NCI-H2196 treated with DMSO at 0.1 percent for 48 hours (cell line): Measurements from ENCODE around the gene SNX3.

Source experiments
- DNase-seq: peaks from one replicate; lab custom pipeline; 2025; ENCODE audit not compliant: unreplicated experiment; lab: John Stamatoyannopoulos, UW

Gene SNX3

GRCh38 chr6:108209738-108210137 lies 51.1 kb downstream of the SNX3 start:
- DNase-seq, result no peak

GRCh38 chr6:108207013-108207412 lies 53.8 kb downstream of the SNX3 start:
- DNase-seq, result no peak

- no peak for DNase-seq
These were observed 57.4 kb downstream of the SNX3 start for GRCh38 chr6:108203189-108204112.

GRCh38 chr6:108200631-108201030 lies 60.2 kb downstream of the SNX3 start:
- no peak for DNase-seq

- no peak for DNase-seq
These were observed 60.7 kb downstream of the SNX3 start for GRCh38 chr6:108200186-108200585.

- DNase-seq, result no peak
These were observed 61.9 kb downstream of the SNX3 start for GRCh38 chr6:108198761-108199498.

GRCh38 chr6:108195209-108195608 lies 65.6 kb downstream of the SNX3 start:
- no peak for DNase-seq

GRCh38 chr6:108194503-108194902 lies 66.3 kb downstream of the SNX3 start:
- DNase-seq, result no peak

- no peak for DNase-seq
These were observed 67.0 kb downstream of the SNX3 start for GRCh38 chr6:108193835-108194234.

- no peak for DNase-seq
These were observed 67.7 kb downstream of the SNX3 start for GRCh38 chr6:108193131-108193530.

GRCh38 chr6:108187519-108187918 lies 73.3 kb downstream of the SNX3 start:
- DNase-seq, result no peak

GRCh38 chr6:108186226-108186625 lies 74.6 kb downstream of the SNX3 start:
- no peak for DNase-seq

GRCh38 chr6:108180776-108181175 lies 80.1 kb downstream of the SNX3 start:
- no peak for DNase-seq

- DNase-seq, result no peak
These were observed 80.6 kb downstream of the SNX3 start for GRCh38 chr6:108180266-108180665.

GRCh38 chr6:108179741-108180140 lies 81.1 kb downstream of the SNX3 start:
- no peak for DNase-seq

- DNase-seq, result no peak
These were observed 84.4 kb downstream of the SNX3 start for GRCh38 chr6:108176281-108177089.

GRCh38 chr6:108175592-108176279 lies 85.1 kb downstream of the SNX3 start:
- DNase-seq, result no peak

- no peak for DNase-seq
These were observed 85.7 kb downstream of the SNX3 start for GRCh38 chr6:108175176-108175591.

- no peak for DNase-seq
These were observed 86.3 kb downstream of the SNX3 start for GRCh38 chr6:108174371-108175175.
